Testis (tissue), 3 donors: Measurements from ENCODE around the gene ZNF786. TPM values are rescaled to one million over a fixed set of nuclear protein-coding genes. Genes with fewer than 3 reads are reported as not detected.

Experiments used
- DNase-seq: peaks from one replicate; pipeline ENCODE4 v3.0.0-alpha.2; 2019
- H3K27ac ChIP-seq, 2 donors: fragments of 200-600 bp; sonication (generic); one replicate each; pipeline ENCODE4 v1.5.1; 2019
- H3K27me3 ChIP-seq: fragments of 200-600 bp; sonication (generic); one replicate; pipeline ENCODE4 v1.5.1; 2019
- H3K36me3 ChIP-seq: fragments of 200-600 bp; sonication (generic); one replicate; pipeline ENCODE4 v1.5.1; 2017; ENCODE audit warnings: low read depth; ENCODE audit errors: missing control alignments
- H3K4me1 ChIP-seq: fragments of 200-600 bp; sonication (generic); one replicate; pipeline ENCODE4 v1.5.1; 2019
- H3K4me3 ChIP-seq, 2 donors: fragments of 200-600 bp; sonication (generic); one replicate each; pipeline ENCODE4 v1.5.1; 2017 to 2019
- H3K9me3 ChIP-seq: fragments of 200-600 bp; sonication (generic); one replicate; pipeline ENCODE4 v1.5.1; 2017
- POLR2A ChIP-seq: fragments of 450-650 bp; IDR thresholded peaks from one replicate; pipeline ENCODE4 v1.6.1; 2017; ENCODE audit warnings: antibody characterized with exemption, mild to moderate bottlenecking, moderate library complexity
- WGBS, 2 donors: methylation state at CpG; one replicate each; pipeline ENCODE4 v1.1.5; 2018; 5-methylcytosine and 5-hydroxymethylcytosine counted together
- intact Hi-C: fragments of 100-400 bp; cut with DNase I; formaldehyde crosslinking; loops from one replicate; pipeline ENCODE4 v1.15.1; 2023; ENCODE audit warnings: low total_unique reads
- polyA plus RNA-seq: library from polyadenylated mRNA; stranded (reverse); fragments of 350-450 nt; fragmentation: Illumina TruSeq; extraction: RNeasy Lipid Tissue Mini Kit (QIAGEN cat#74804); gene quantifications from one replicate; pipeline ENCODE4 v1.2.3, GENCODE V29; 2014; ENCODE audit warnings: low read depth, low replicate concordance; ENCODE audit not compliant: insufficient read depth
- small RNA-seq, 2 donors: library from RNA; depleted of rRNA; stranded (forward); fragments of <200 nt; gene quantifications; one replicate each; pipeline ENCODE3, GENCODE V24; 2016
- total RNA-seq, 2 donors: library from RNA; depleted of rRNA; stranded (reverse); fragments of >200 nt; gene quantifications; one replicate each; pipeline ENCODE4 v1.2.3, GENCODE V29; 2016
- TF ChIP-seq, protein P1 (sequence below), 3 experiments: fragments of 450-650 bp in 2 of 3; fragments of 200-600 bp in 1 of 3; sonication (generic) in 1 of 3; IDR thresholded peaks; one replicate each; pipeline ENCODE4 v1.5.1; 2016 to 2019; ENCODE audit warnings: antibody characterized with exemption in 3 of 3, mild to moderate bottlenecking in 2 of 3, moderate library complexity in 1 of 3

ZNF786 gene
- total and polyA plus RNA-seq, 3 donors from 2014 or later = 2.6 to 8.8 (median 8.3) TPM

DNA sequence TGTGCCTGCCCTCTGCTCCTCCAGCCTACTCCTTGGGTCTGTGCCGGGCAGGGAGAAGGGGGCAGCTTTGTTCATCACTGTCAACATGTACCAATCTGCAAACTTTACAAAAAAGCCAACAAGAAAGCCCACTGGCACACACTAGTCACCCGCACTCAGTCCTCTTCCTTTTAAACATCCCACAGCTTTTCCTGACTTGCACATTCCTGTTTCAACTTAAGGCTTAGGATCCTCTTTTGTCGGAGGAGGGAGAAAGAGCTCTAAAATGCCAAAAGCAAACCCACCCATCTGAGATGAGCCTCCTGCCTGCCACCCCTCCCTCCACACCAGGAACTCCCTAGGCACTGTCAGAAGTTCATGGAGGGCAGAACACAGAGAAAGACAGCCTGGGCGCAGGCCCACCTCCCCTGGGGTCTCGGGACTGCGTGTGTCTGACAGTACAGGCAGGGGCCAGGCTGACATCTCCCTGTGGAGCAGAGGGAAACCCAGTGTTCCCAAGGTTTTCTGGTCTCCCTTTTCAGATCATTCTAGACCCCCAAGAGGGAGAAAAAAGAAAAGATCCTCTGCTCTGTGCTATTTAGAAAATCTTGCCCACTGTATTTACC, 67.7 kb downstream of the ZNF786 start:
- Histone ChIP-seq H3K4me3 (no peak overlapping the region), H3K4me1 (peaks cover 5% of the 10 kb centered on the region), H3K27ac (no peak overlapping the region), H3K36me3 (no peaks in the 10 kb centered on the region), H3K27me3 (no peaks in the 10 kb centered on the region), H3K9me3 (no peaks in the 10 kb centered on the region)
- no peak for DNase-seq
- intact Hi-C loops = no loop called here
- 66 to 71% methylated on average over 6 of the region's 6 CpGs for WGBS, 2 donors
- TF ChIP-seq, protein P1, sequence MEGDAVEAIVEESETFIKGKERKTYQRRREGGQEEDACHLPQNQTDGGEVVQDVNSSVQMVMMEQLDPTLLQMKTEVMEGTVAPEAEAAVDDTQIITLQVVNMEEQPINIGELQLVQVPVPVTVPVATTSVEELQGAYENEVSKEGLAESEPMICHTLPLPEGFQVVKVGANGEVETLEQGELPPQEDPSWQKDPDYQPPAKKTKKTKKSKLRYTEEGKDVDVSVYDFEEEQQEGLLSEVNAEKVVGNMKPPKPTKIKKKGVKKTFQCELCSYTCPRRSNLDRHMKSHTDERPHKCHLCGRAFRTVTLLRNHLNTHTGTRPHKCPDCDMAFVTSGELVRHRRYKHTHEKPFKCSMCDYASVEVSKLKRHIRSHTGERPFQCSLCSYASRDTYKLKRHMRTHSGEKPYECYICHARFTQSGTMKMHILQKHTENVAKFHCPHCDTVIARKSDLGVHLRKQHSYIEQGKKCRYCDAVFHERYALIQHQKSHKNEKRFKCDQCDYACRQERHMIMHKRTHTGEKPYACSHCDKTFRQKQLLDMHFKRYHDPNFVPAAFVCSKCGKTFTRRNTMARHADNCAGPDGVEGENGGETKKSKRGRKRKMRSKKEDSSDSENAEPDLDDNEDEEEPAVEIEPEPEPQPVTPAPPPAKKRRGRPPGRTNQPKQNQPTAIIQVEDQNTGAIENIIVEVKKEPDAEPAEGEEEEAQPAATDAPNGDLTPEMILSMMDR (IDR thresholded peaks at IDR 0.05) = no peak
- no peak for TF ChIP-seq POLR2A

DNA sequence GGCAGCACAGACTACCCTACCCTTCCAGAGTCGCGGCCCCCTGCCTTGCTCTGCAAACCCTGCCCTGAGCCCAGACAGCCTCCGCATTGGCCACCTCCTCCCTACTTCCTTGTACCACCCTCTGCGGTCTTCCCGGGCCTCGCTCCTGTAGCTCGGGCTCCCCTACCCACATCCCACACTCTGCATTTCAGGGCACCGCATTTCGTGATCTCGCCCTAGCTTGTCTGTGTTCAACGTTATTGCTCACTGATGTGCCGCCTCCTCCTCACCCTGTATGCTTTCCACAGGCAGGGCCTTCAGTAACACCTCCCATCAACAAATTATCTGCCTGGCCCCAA, 68.8 kb downstream of the ZNF786 start:
- Histone ChIP-seq H3K27ac (no peak overlapping the region), H3K4me3 (no peak overlapping the region), H3K9me3 (no peaks in the 10 kb centered on the region), H3K27me3 (no peaks in the 10 kb centered on the region), H3K4me1 (peaks cover 3% of the 10 kb centered on the region), H3K36me3 (no peaks in the 10 kb centered on the region)
- 88 to 91% methylated on average over 12 of the region's 12 CpGs for WGBS, 2 donors
- no peak for TF ChIP-seq POLR2A
- TF ChIP-seq, protein P1 (IDR thresholded peaks at IDR 0.05) = no peak
- no peak for DNase-seq
- intact Hi-C loops = no loop called here

DNA sequence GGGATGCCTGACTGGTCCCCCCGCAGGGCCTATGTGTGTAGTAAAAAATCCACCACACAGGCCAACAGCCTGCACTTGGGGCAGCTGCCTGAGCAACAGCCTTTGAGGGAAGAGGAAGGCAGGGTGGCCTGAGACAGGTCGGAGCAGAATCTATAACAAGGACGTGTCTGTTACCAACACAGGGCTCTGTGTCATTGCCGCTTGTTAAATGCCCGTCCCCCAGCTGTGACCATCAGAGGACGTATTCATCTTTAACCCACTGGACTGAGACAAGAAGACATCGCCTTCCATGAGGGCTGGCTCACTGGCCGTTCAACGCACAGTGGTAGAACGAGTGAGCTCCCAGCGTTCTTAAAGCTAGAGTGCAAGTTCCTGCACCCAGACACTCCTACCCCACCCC, 70.0 kb downstream of the ZNF786 start:
- Histone ChIP-seq H3K27me3 (no peaks in the 10 kb centered on the region), H3K36me3 (no peaks in the 10 kb centered on the region), H3K27ac (no peak overlapping the region), H3K4me3 (no peak overlapping the region), H3K9me3 (no peaks in the 10 kb centered on the region), H3K4me1 (no peaks in the 10 kb centered on the region)
- no peak for DNase-seq
- WGBS, 2 donors = 88 to 92% methylated on average over 11 of the region's 11 CpGs
- TF ChIP-seq, protein P1 (IDR thresholded peaks at IDR 0.05) = no peak
- no peak for TF ChIP-seq POLR2A
- intact Hi-C loops = no loop called here

Small RNA genes lying within 50 kb of the gene (small RNA-seq; reads per million reads assigned to genes)
- 0 reads per million in 2 donors for gene COX6B1P1
- 0.28 to 0.55 reads per million in 2 donors for gene RN7SL521P
- 0 reads per million in 2 donors for gene RNU6-650P

Other genes starting within 250 kb of the ZNF786 start
- gene EZH2, start 206.4 kb downstream of the ZNF786 start, total RNA-seq = 10 to 100 TPM; 27.0 to 36.0 TPM
- gene EZH2, start 206.4 kb downstream of the ZNF786 start, polyA plus RNA-seq = 60.3 TPM
- gene PDIA4, start 62.2 kb downstream of the ZNF786 start, total RNA-seq = 10 to 100 TPM; 59.3 to 86.5 TPM
- 67.1 TPM for gene PDIA4, start 62.2 kb downstream of the ZNF786 start, polyA plus RNA-seq
- 1 to 10 TPM; 3.0 to 4.3 TPM for gene ZNF425, start 35.6 kb upstream of the ZNF786 start, total RNA-seq
- gene ZNF425, start 35.6 kb upstream of the ZNF786 start, polyA plus RNA-seq = 3.4 TPM
- gene ZNF398, start 56.7 kb upstream of the ZNF786 start, total RNA-seq = 10 to 100 TPM; 25.3 to 35.3 TPM
- 29.4 TPM for gene ZNF398, start 56.7 kb upstream of the ZNF786 start, polyA plus RNA-seq
- gene ZNF282, start 104.8 kb upstream of the ZNF786 start, total RNA-seq = 10 to 100 TPM; 12.2 to 17.6 TPM
- 9.6 TPM for gene ZNF282, start 104.8 kb upstream of the ZNF786 start, polyA plus RNA-seq
- gene ZNF212, start 148.9 kb upstream of the ZNF786 start, total RNA-seq = 10 to 100 TPM; 23.1 to 24.2 TPM
- gene ZNF212, start 148.9 kb upstream of the ZNF786 start, polyA plus RNA-seq = 17.2 TPM
- 10 to 100 TPM; 30.5 to 41.1 TPM for gene ZNF783, start 171.5 kb upstream of the ZNF786 start, total RNA-seq
- gene ZNF783, start 171.5 kb upstream of the ZNF786 start, polyA plus RNA-seq = 15.0 TPM